Left renal cortex interstitium (tissue), 4 donors: ENCODE measurements around the gene ATP13A2. TPM values are rescaled to one million over a fixed set of nuclear protein-coding genes. Genes with fewer than 3 reads are reported as not detected.

Experiments used
- polyA plus RNA-seq, 4 donors: library from polyadenylated mRNA; unstranded; fragments of 120-200 nt; gene quantifications; one replicate each; pipeline ENCODE4 v1.2.1, GENCODE V29; 2013; ENCODE audit not compliant: insufficient read length in 4 of 4

Gene ATP13A2
- polyA plus RNA-seq, 4 donors, result 21.7 to 45.3 (median 37.0) TPM

Other genes starting within 250 kb of the ATP13A2 start
- 1 to 10 TPM in 1 of 4 donors, not detected in 3; 2.1 TPM for gene RNU1-2, start 115.9 kb downstream of the ATP13A2 start, polyA plus RNA-seq
- 10 to 100 TPM; 22.2 to 74.1 (median 51.3) TPM for gene CROCC, start 90.0 kb downstream of the ATP13A2 start, polyA plus RNA-seq
- 100 to 1,000 TPM; 186 to 305 (median 215) TPM for gene MFAP2, start 31.3 kb downstream of the ATP13A2 start, polyA plus RNA-seq
- gene SDHB, start 42.1 kb upstream of the ATP13A2 start, polyA plus RNA-seq, result 100 to 1,000 TPM; 123 to 182 (median 144) TPM
- 1 to 10 TPM; 2.3 to 2.8 (median 2.4) TPM for gene PADI2, start 107.5 kb upstream of the ATP13A2 start, polyA plus RNA-seq
- under 1 TPM in 3 of 4 donors, not detected in 1; 0.03 to 0.06 (median 0.05) TPM for gene PADI1, start 193.2 kb upstream of the ATP13A2 start, polyA plus RNA-seq
- gene PADI3, start 237.2 kb upstream of the ATP13A2 start, polyA plus RNA-seq, result under 1 TPM; 0.11 to 0.23 (median 0.13) TPM